ENCODE results near the gene EIF5AL1.

- TF ChIP-seq CTCF (IDR thresholded peaks at IDR 0.05; ENCODE audit: low read length) (no peak), EZH2 (IDR thresholded peaks at IDR 0.05; ENCODE audit: borderline replicate concordance, low read length) (no peak)
Measured at GRCh38 chr10:79494871-79495705, 17.2 kb upstream of the EIF5AL1 start.

Measured in OCI-LY1 (cell line).